ENCODE measurements around the gene HGS. TPM values are rescaled to one million over a fixed set of nuclear protein-coding genes. Genes with fewer than 3 reads are reported as not detected.
A peak's percentile ranks its signal among the peaks of the same experiment; 100 is the strongest.

The HGS gene
- total and polyA plus RNA-seq, 2 of the 13 experiments (the other 11 are each of a cell fraction or from before 2014, with no cell fraction given), result 73.3 to 78.1 TPM

DNA sequence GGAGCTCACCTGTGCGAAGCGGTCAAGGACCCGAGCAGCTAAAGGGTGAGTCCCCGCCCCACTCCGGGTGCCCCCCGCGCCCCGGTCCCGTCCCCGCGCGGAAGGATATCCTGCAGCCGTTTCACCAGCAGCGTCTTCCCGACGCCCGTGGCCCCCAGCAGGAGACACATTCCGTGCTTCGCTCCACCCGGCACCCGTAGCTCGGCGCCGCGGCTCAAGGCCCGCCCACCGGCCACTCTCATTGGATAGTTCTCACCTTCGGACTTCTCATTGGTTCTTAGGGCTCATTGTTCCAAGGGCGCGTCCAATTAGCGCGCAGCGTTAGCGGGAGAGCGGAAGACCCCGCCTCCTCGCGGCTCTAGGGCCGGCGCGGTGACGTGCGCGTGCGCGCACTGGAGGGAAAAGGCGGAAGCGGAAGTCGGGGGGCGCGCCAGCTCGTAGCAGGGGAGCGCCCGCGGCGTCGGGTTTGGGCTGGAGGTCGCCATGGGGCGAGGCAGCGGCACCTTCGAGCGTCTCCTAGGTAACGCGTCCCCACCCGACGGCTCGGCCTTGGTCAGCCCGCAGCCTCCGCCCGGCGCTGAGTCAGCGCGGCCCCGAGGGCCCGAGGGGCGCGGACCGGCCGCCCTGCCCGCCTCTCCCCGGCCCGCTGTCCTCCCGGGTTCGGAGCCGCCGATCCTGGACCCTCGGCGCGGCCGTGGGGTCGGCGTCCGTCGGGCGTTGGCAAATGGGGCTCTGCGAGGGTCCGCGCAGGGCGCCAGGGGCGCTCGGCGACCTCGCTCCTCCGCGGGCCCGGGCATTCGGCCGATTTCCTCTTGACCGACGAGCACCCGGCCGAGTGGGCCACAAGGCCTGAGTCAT, at the start of gene HGS, which contains the start of gene ARL16 (continued):
- TF ChIP-seq, protein P1, sequence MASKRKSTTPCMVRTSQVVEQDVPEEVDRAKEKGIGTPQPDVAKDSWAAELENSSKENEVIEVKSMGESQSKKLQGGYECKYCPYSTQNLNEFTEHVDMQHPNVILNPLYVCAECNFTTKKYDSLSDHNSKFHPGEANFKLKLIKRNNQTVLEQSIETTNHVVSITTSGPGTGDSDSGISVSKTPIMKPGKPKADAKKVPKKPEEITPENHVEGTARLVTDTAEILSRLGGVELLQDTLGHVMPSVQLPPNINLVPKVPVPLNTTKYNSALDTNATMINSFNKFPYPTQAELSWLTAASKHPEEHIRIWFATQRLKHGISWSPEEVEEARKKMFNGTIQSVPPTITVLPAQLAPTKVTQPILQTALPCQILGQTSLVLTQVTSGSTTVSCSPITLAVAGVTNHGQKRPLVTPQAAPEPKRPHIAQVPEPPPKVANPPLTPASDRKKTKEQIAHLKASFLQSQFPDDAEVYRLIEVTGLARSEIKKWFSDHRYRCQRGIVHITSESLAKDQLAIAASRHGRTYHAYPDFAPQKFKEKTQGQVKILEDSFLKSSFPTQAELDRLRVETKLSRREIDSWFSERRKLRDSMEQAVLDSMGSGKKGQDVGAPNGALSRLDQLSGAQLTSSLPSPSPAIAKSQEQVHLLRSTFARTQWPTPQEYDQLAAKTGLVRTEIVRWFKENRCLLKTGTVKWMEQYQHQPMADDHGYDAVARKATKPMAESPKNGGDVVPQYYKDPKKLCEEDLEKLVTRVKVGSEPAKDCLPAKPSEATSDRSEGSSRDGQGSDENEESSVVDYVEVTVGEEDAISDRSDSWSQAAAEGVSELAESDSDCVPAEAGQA (IDR thresholded peaks at IDR 0.05; ENCODE audit: low read depth), result peak; percentile 26; the same call in 1 of the 2 replicates
- TF ChIP-seq, protein P1 (CRISPR knock-in tag; IDR thresholded peaks at IDR 0.05; ENCODE audit: borderline replicate concordance), result peak; percentile 90; the same call in 1 of the 2 replicates
- TF ChIP-seq ZFP82 (CRISPR knock-in tag; IDR thresholded peaks at IDR 0.05; ENCODE audit: borderline replicate concordance) (peak; percentile 86; the same call in 1 of the 2 replicates), POGZ (CRISPR knock-in tag; IDR thresholded peaks at IDR 0.05) (peak; percentile 71), ZNF552 (CRISPR knock-in tag; IDR thresholded peaks at IDR 0.05; ENCODE audit: borderline replicate concordance) (peak; percentile 70; the same call in 1 of the 2 replicates), LBX2 (CRISPR knock-in tag; IDR thresholded peaks at IDR 0.05; ENCODE audit: borderline replicate concordance) (no peak; the same call in 1 of the 2 replicates), HNRNPH1 (optimal IDR thresholded peaks at IDR 0.05; ENCODE audit: low read depth, low read length) (no peak), TCF7 (IDR thresholded peaks at IDR 0.05; ENCODE audit: low read depth) (no peak), ZNF572 (CRISPR knock-in tag; IDR thresholded peaks at IDR 0.05) (no peak), TBL1XR1 (IDR thresholded peaks at IDR 0.05; ENCODE audit: borderline replicate concordance, low read length, partially characterized antibody) (no peak), HBP1 (CRISPR knock-in tag; IDR thresholded peaks at IDR 0.05; ENCODE audit: low read depth) (0 out of 2 replicates have a peak, but pooled peaks have one; percentile 36), FOXM1 (CRISPR knock-in tag; IDR thresholded peaks at IDR 0.05) (0 out of 2 replicates have a peak, but pooled peaks have one; percentile 58), ZNF839 (CRISPR knock-in tag; IDR thresholded peaks at IDR 0.05; ENCODE audit: borderline replicate concordance) (no peak), ZNF615 (CRISPR knock-in tag; IDR thresholded peaks at IDR 0.05; ENCODE audit: borderline replicate concordance) (no peak)
- TF ChIP-seq, protein P2, sequence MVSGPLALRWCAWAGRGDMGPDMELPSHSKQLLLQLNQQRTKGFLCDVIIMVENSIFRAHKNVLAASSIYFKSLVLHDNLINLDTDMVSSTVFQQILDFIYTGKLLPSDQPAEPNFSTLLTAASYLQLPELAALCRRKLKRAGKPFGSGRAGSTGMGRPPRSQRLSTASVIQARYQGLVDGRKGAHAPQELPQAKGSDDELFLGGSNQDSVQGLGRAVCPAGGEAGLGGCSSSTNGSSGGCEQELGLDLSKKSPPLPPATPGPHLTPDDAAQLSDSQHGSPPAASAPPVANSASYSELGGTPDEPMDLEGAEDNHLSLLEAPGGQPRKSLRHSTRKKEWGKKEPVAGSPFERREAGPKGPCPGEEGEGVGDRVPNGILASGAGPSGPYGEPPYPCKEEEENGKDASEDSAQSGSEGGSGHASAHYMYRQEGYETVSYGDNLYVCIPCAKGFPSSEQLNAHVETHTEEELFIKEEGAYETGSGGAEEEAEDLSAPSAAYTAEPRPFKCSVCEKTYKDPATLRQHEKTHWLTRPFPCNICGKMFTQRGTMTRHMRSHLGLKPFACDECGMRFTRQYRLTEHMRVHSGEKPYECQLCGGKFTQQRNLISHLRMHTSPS (CRISPR knock-in tag; IDR thresholded peaks at IDR 0.05; ENCODE audit: low read depth), result no peak
- TF ChIP-seq, protein P3, sequence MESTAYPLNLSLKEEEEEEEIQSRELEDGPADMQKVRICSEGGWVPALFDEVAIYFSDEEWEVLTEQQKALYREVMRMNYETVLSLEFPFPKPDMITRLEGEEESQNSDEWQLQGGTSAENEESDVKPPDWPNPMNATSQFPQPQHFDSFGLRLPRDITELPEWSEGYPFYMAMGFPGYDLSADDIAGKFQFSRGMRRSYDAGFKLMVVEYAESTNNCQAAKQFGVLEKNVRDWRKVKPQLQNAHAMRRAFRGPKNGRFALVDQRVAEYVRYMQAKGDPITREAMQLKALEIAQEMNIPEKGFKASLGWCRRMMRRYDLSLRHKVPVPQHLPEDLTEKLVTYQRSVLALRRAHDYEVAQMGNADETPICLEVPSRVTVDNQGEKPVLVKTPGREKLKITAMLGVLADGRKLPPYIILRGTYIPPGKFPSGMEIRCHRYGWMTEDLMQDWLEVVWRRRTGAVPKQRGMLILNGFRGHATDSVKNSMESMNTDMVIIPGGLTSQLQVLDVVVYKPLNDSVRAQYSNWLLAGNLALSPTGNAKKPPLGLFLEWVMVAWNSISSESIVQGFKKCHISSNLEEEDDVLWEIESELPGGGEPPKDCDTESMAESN (CRISPR knock-in tag; conservative IDR thresholded peaks at IDR 0.05), result peak; percentile 18; the same call in 1 of the 2 replicates
